ENCODE measurements around the gene NTSR1.
A peak's percentile ranks its signal among the peaks of the same experiment; 100 is the strongest.

NTSR1 gene

DNA sequence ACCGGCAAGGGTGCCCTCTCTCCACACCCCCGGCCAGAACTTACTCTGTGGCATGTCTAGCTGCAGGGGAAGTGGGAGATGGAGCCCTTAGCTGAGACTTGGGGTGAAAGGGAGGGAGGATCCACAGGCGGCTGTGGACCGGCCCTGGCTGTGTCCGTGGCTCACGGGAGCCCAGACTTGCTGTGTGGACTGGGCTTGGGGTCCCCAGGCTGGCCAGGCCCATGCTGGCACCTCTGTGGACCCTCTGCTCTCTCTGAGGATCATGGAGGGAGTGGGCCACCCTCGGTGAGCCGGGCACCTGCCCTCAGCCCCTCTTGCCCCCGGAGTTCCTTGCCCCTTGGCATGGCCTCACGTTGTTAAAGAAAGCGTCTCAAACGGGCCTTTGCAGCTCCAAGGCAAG is 8.9 kb upstream of the NTSR1 start:
- Mint-ChIP-seq H3K4me3 (no peak overlapping the region), H3K27ac (ENCODE audit: low read depth) (no peak overlapping the region), H3K9me3 (no peaks in the 10 kb centered on the region), H3K27me3 (no peaks in the 10 kb centered on the region), H3K36me3 (ENCODE audit: insufficient read depth) (no peaks in the 10 kb centered on the region), H3K4me1 (peaks cover 4% of the 10 kb centered on the region)
- no peak for DNase-seq (ENCODE audit: low spot score in 2 of 2)
- ATAC-seq (replicated peaks; ENCODE audit: extremely low read depth, poor library complexity, severe bottlenecking): no peak

DNA sequence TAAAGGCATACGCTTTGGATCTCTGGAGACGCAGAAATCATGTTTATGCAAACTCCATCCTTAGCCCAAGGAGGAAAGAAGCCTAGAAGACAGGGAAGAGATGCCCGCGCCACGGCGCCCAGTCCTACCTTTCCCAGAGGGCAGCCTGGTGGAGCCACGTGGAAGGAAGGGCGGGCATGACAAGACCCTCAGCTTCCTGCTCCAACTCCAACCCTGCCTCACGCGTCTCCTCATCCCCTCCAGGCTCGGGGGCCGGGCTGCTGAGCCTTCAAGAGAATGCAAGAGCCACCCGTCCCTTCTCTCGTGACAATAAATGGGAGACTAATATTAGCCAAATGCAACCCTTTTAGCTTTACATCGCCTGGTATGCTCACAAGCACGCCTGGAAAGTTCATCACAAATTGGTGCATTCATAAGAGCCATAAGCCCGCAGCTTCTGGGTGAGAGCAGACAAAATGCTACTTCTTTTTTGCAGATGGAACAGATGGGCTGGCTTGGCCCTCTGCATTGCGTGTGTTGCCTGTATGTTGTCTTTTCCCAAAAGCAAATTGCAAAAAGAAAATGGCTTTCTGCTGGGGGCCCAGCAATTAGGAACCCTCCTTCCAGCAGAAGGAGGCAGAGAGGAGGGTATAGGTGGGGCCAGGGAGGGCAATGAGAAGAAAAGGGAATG is 8.2 kb upstream of the NTSR1 start:
- Mint-ChIP-seq H3K4me3 (no peak overlapping the region), H3K36me3 (ENCODE audit: insufficient read depth) (no peaks in the 10 kb centered on the region), H3K27ac (ENCODE audit: low read depth) (no peak overlapping the region), H3K4me1 (peaks cover 4% of the 10 kb centered on the region), H3K27me3 (no peaks in the 10 kb centered on the region), H3K9me3 (no peaks in the 10 kb centered on the region)
- DNase-seq (ENCODE audit: low spot score in 2 of 2) (no peak), ATAC-seq (replicated peaks; ENCODE audit: extremely low read depth, poor library complexity, severe bottlenecking) (no peak)

DNA sequence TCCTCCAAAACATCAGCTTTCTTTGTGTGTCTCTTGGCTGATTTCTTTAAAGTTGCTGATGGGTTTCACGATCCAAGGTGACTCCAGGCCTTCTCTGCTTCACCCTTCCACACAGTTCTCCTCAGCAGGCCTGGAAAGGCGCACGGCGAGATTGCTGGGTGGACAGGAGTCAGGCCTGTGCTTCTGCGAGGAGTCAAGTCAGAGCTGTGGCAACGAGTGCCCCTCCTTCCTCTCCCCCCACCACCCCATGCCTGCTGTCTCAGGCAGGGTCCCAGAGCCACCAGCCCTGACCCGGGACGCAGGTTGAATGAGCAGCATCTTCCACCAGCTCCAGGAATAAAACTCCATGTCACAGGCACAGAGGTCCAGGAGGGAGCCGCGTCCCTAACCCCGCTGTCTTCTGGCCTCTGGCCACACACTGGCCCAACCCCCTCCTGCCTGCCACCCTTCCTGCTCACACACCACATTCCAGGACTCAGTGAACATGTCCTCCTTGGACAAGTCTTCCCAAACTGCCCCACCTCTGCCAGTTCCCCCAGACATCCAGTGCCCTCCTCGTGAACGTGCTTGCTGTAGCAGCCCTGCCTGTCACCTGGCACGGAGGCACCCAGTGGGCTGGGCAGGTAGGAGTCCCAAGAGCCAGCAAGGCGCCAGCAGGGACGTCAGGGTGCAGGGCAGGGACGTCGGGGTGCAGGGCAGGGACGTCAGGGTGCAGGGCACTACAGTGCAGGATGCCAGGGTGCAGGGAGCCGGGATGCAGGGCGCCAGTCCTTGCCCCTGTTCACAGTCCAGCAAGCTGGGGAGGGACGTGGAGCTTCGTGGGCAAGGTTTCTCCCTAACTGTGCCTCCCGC is 7.2 kb upstream of the NTSR1 start:
- no peak overlapping the region for H3K27ac Mint-ChIP-seq (ENCODE audit: low read depth)
- H3K4me1 Mint-ChIP-seq: peaks cover 4% of the 10 kb centered on the region
- ATAC-seq (replicated peaks; ENCODE audit: extremely low read depth, poor library complexity, severe bottlenecking) (no peak), DNase-seq (ENCODE audit: low spot score in 2 of 2) (no peak)
- no peaks in the 10 kb centered on the region for H3K9me3 Mint-ChIP-seq
- H3K27me3 Mint-ChIP-seq: no peaks in the 10 kb centered on the region
- H3K36me3 Mint-ChIP-seq (ENCODE audit: insufficient read depth): no peaks in the 10 kb centered on the region
- H3K4me3 Mint-ChIP-seq: no peak overlapping the region

DNA sequence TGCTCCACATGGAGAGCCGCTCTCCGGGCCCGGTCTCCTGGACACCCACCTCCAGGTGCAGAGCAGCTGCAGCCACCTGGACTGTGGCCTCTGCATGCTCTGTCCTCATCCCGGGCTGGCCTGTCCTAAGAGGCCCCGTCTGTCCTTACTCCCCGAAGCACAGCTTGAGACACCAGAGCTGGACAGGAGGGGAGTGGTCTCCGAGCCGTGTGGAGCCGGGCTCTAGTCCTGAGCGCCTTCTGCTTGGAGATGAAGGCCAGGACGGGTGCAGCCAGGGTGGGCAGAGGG is 6.7 kb upstream of the NTSR1 start:
- ATAC-seq (replicated peaks; ENCODE audit: extremely low read depth, poor library complexity, severe bottlenecking) (no peak), DNase-seq (ENCODE audit: low spot score in 2 of 2) (no peak)
- Mint-ChIP-seq H3K27ac (ENCODE audit: low read depth) (no peak overlapping the region), H3K4me3 (no peak overlapping the region), H3K27me3 (peaks cover 2% of the 10 kb centered on the region), H3K4me1 (peaks cover 4% of the 10 kb centered on the region), H3K36me3 (ENCODE audit: insufficient read depth) (no peaks in the 10 kb centered on the region), H3K9me3 (no peaks in the 10 kb centered on the region)

DNA sequence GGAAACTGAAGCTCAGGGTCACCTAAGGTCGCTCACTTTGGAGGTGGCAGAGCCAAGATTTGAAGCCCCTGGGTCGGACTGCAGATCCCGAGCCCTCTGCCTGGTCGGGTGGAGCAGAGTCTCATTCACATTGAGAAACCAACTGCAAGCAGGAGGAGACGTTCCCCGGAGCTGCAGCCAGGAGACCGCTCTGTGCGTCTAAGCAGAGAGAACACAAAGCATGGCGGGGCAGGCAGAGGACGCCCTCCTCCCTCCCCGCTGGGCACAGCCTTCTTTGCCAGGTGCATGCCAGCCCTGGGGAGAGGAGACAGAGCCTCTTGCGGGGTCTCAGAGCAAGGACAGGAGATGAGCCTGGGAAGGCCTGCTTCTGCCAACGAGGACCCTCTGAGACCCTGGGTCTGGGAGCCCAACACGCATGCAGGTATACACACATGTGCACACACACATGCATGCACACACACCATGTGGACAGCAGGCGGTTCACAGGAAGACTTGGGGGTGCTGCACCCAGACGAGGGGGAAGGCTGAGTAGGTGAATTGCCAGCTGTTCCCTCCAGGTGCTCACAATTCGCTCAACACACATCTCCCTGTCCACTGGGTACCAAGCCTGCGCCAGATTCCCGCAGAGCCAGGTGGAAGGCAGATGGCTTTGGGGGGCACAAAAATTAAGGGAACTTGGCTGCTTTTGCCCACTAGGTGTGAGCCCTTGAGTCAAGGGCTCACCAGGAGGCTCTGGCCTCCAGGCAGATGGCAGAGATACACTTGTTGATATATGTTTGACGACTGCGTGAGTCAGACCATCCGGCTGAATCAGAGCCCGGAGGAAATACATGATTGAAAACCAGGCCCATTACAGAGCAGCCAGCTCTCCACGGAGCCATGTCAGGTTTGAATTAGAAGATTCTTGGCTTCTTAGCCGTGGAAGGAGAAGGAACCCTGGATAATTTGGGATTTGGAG is 5.5 kb upstream of the NTSR1 start:
- Mint-ChIP-seq H3K27me3 (peaks cover 14% of the 10 kb centered on the region), H3K27ac (ENCODE audit: low read depth) (no peak overlapping the region), H3K36me3 (ENCODE audit: insufficient read depth) (no peaks in the 10 kb centered on the region), H3K4me1 (peaks cover 4% of the 10 kb centered on the region), H3K4me3 (no peak overlapping the region), H3K9me3 (no peaks in the 10 kb centered on the region)
- ATAC-seq (replicated peaks; ENCODE audit: extremely low read depth, poor library complexity, severe bottlenecking): no peak
- DNase-seq (ENCODE audit: low spot score in 2 of 2): no peak

DNA sequence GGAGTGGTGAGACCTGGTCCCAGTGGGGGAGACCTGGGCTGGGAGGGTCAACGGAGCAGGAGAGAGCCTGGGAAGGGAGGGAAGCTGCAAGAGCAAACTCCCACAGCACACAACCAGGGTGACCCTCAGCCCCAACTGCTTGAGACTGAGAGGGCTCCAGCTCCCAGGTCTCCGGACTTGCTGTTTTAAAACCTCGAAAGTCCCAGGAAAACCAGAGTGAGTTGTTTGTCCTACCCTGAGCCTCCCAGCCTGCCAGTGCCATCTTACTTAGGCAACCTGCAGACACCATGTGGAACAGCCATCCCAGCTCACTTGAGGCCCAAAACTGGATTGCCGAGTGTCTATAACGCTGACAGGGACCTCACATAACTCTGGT is 4.8 kb upstream of the NTSR1 start:
- H3K4me1 Mint-ChIP-seq: peaks cover 4% of the 10 kb centered on the region
- H3K27me3 Mint-ChIP-seq: peaks cover 17% of the 10 kb centered on the region
- no peak overlapping the region for H3K4me3 Mint-ChIP-seq
- ATAC-seq (replicated peaks; ENCODE audit: extremely low read depth, poor library complexity, severe bottlenecking): no peak
- DNase-seq (ENCODE audit: low spot score in 2 of 2): no peak
- no peaks in the 10 kb centered on the region for H3K36me3 Mint-ChIP-seq (ENCODE audit: insufficient read depth)
- H3K27ac Mint-ChIP-seq (ENCODE audit: low read depth): no peak overlapping the region
- no peaks in the 10 kb centered on the region for H3K9me3 Mint-ChIP-seq

DNA sequence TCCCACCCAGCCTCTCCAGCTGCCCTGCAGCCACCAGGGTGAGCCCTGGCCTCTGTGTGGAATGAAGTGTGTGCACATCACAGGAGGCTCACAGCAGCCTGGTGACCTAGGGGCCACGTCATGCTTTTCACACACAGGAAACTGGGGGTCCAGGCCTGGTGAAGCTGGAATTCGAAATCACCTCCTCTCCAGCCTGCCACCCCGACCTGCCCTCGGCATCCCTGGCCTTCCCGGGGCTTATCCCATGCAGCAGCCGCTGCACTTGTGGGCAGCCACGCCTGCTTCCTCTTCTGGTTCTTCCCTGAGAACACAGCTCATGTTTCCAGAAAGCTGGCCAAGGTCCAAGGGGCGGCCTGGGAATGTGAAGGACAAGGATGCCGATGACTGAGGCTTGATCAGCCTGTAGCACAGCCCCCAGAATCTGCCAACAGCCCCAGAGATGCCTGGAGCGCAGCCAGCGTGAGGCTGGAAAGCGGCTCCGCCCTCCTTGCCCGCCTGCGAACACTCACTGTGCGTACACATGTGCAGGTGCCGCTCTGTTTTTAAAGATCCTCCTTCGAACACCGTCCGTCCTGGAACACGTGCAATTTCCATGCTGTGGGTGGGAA is 4.2 kb upstream of the NTSR1 start:
- ATAC-seq (replicated peaks; ENCODE audit: extremely low read depth, poor library complexity, severe bottlenecking): no peak
- Mint-ChIP-seq H3K27ac (ENCODE audit: low read depth) (no peak overlapping the region), H3K9me3 (no peaks in the 10 kb centered on the region), H3K4me1 (peaks cover 4% of the 10 kb centered on the region), H3K27me3 (peaks cover 17% of the 10 kb centered on the region), H3K4me3 (no peak overlapping the region), H3K36me3 (ENCODE audit: insufficient read depth) (peaks cover under 1% of the 10 kb centered on the region)
- DNase-seq (ENCODE audit: low spot score in 2 of 2): no peak

DNA sequence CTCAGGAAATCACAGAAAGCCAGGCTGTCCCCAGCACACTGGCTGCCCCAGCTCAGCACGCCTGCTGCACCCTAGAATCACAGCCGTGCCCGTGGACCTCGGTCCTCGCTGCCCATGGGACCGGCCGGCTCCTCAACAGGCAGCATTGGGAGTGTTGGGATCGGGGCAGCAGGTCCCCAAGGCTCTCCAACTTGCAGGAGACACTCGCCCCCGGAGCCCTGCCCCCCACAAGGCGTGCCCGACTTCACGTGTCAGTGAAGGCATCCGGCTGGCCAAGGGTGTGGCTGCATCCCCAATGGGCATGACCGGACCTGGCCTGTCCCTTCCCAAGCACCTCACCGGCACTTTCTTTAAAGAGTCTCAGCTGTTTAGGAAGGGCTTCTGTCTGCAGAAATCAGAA is 3.0 kb upstream of the NTSR1 start:
- H3K36me3 Mint-ChIP-seq (ENCODE audit: insufficient read depth): peaks cover 2% of the 10 kb centered on the region
- H3K27me3 Mint-ChIP-seq: peaks cover 29% of the 10 kb centered on the region
- no peaks in the 10 kb centered on the region for H3K9me3 Mint-ChIP-seq
- no peak for ATAC-seq (replicated peaks; ENCODE audit: extremely low read depth, poor library complexity, severe bottlenecking)
- H3K27ac Mint-ChIP-seq (ENCODE audit: low read depth): no peak overlapping the region
- H3K4me3 Mint-ChIP-seq: no peak overlapping the region
- no peak for DNase-seq (ENCODE audit: low spot score in 2 of 2)
- H3K4me1 Mint-ChIP-seq: peaks cover 4% of the 10 kb centered on the region

DNA sequence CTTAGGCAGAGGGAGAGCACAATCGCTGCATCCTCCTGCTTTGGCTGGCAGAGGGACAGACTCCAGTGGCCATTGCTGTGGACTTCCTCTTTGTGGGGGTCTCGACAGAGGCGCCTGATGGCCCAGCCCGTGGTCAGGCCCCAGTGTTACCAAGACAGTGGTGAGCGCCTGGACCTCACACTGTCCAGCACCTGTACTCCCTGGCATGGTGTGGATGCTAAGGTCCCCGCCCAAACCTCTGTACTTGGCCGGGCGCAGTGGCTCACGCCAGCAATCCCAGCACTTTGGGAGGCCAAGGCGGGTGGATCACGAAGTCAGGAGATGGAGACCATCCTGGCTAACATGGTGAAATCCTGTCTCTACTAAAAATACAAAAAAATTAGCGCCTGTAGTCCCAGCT is 2.3 kb upstream of the NTSR1 start:
- ATAC-seq (replicated peaks; ENCODE audit: extremely low read depth, poor library complexity, severe bottlenecking) (no peak), DNase-seq (ENCODE audit: low spot score in 2 of 2) (no peak)
- peaks cover 2% of the 10 kb centered on the region for H3K36me3 Mint-ChIP-seq (ENCODE audit: insufficient read depth)
- H3K9me3 Mint-ChIP-seq: no peaks in the 10 kb centered on the region
- no peak overlapping the region for H3K27ac Mint-ChIP-seq (ENCODE audit: low read depth)
- H3K4me3 Mint-ChIP-seq: no peak overlapping the region
- peaks cover 31% of the 10 kb centered on the region for H3K27me3 Mint-ChIP-seq
- peaks cover 4% of the 10 kb centered on the region for H3K4me1 Mint-ChIP-seq

DNA sequence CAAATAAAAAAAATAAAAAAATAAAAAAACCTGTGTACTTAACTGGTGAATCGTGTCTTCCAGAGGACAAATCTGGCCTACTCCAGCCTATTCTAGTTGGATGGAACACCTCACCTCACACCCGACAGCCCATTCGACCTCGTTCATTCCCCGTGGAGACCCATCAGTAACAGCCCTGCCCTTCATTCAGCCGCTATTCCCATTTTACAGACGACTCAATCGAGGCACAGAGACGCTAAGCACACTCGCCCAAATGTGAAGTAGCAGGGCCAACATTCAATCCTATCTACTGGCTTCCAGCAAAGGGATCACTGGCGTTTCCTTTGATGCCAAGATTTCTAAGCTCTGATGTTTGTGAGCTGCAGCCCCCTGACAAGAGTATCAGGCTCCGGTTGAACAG is 1.8 kb upstream of the NTSR1 start:
- peaks cover 4% of the 10 kb centered on the region for H3K4me1 Mint-ChIP-seq
- H3K4me3 Mint-ChIP-seq: no peak overlapping the region
- no peak for ATAC-seq (replicated peaks; ENCODE audit: extremely low read depth, poor library complexity, severe bottlenecking)
- peaks cover 31% of the 10 kb centered on the region for H3K27me3 Mint-ChIP-seq
- H3K36me3 Mint-ChIP-seq (ENCODE audit: insufficient read depth): peaks cover 2% of the 10 kb centered on the region
- no peak overlapping the region for H3K27ac Mint-ChIP-seq (ENCODE audit: low read depth)
- no peaks in the 10 kb centered on the region for H3K9me3 Mint-ChIP-seq
- no peak for DNase-seq (ENCODE audit: low spot score in 2 of 2)

DNA sequence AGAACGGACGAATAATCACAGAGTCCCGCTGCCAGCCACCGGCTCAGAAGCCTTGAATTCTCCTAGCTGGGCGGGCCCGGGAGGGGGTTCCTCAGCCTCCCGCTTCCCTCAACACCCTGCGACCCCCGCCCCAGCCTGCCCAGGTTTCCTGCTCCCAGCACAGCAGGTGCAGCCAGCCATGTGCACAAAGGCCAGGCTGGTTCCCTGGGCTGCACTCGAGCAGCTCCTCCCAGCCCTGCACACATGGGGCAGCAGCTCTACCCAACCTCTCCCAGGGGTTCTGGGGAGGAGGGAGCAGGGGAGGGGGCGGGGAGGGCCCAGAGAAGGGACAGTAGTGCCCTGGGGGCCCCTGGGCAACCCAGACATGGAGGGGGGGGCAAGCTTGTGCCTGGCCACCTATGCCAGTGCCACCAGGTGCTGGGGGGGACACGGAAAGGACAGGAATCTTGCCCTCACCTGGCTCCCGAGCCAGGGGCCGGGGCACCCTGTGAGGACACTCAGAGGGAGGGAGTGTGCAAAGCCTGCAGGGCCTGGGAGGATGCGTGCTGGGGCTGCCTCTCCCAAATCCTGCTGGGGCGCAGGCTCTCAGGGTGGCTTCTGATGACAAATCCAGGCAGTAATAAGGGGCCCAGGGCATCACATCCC is 1.2 kb upstream of the NTSR1 start:
- Mint-ChIP-seq H3K4me3 (no peak overlapping the region), H3K27ac (ENCODE audit: low read depth) (no peak overlapping the region), H3K27me3 (peaks cover 31% of the 10 kb centered on the region), H3K36me3 (ENCODE audit: insufficient read depth) (peaks cover 2% of the 10 kb centered on the region), H3K4me1 (peaks cover 4% of the 10 kb centered on the region), H3K9me3 (no peaks in the 10 kb centered on the region)
- DNase-seq (ENCODE audit: low spot score in 2 of 2) (no peak), ATAC-seq (replicated peaks; ENCODE audit: extremely low read depth, poor library complexity, severe bottlenecking) (no peak)

DNA sequence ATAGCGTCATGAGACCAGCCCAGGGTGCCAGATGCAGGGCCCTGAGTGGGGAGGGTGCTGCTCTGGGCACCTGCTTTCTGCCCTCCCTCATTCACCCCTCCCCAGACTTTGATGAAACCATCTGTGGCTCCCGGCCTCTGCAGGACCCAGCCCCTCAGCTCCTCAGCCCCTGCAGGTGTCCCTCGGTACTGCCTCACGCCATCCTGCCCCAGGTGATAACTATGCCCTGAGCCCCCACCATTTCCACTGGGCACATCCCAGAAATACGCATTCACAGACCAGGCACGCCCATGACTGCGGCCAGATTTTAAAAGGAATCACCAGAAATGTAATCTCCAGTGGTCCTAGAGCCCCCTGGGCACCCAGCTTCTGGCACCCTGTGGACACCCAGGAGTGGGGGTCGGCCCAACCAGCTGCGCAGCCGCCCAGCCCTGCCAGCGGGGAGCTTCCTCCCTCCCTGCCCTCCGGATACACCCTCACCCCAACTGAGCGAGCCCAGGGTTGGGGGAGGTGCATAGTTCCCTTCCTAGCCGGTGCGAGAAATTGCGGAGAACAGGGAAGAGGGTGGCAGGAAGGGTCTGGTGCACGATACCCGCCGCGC is 615 bp upstream of the NTSR1 start:
- DNase-seq (ENCODE audit: low spot score in 2 of 2) (no peak), ATAC-seq (replicated peaks; ENCODE audit: extremely low read depth, poor library complexity, severe bottlenecking) (peak; percentile 40)
- peaks cover 4% of the 10 kb centered on the region for H3K4me1 Mint-ChIP-seq
- H3K27ac Mint-ChIP-seq (ENCODE audit: low read depth): no peak overlapping the region
- peaks cover 31% of the 10 kb centered on the region for H3K27me3 Mint-ChIP-seq
- H3K9me3 Mint-ChIP-seq: no peaks in the 10 kb centered on the region
- H3K36me3 Mint-ChIP-seq (ENCODE audit: insufficient read depth): peaks cover 2% of the 10 kb centered on the region
- H3K4me3 Mint-ChIP-seq: peak overlapping the region; percentile 29

All from central memory CD8-positive, alpha-beta T cell (primary cell).